ENCODE measurements around the gene LHX6.

Gene LHX6

DNA sequence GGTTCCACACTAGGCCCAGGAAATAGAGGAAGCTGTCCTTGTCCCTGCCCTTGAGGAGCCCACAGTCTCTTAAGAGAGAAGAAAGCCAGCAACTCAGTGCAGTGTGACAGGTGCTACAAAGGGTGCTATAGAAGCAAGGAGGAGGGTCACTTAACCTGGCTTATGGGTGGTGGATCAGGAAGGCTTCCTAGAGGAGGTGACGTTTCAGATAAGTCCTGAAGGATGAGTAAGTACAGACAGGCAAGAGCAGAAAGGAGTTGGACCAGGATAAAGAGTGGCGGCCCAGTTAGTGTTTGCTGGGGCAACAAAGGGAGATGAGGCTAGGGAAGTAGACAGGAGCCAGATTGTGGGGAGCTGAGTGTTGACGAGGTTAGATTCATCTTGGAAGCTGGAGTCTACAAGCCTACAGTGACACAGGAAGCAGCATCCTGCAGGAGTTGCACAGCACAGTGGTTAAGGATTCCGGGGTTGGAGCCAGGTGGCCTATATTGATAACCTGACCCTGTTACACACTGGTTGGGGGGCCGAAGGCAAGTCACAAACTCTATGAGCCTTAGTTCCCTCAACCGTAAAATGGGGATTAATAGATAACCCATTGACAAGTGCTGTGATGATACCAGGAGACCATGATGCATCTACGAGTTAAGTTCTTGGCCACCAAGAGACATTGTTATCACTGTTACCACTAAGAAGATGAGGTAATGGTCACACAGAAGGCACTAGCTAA lies 5.4 kb upstream of the LHX6 start:
- DNase-seq, result no peak

DNA sequence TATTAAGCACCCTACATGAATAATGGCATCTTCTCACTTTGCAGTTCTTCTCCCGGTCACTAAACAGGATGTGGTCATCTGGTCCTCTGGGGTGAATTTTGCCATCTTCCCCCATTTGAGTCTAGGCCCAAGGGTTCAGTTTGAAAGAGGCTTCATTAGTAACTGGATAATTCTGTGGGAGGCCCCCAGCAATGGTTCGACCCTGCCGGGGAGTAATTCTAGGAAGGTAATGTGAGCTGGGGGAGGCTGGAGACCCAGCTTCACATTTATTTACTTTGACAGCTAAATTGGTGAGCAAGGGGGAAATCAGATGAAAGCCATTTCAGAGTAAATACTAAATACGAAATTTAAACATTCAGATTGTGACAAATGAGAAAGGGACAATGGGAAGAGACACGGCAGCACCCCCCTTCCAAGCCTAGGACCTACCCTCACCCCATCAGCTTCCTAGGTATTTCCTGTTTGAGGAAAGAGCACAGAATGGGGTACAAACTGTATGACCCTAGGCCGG lies 4.1 kb upstream of the LHX6 start:
- no peak for DNase-seq

DNA sequence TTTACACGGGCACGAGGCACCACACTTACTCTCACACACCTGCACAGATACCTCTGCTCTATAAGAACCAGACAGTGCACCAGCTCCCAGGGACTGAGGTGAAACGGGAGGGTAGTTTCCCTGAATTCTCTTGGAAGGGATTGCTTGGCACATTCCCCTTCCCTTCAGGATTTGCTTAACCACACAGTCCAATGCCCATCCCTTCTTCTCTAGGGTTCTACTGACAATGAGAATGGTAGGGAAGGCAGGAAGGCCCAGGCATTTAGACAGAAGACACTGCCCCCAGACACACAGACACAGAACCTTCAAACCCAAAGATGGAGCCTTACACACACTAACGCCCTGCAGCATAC lies 704 bp upstream of the LHX6 start:
- no peak for DNase-seq

DNA sequence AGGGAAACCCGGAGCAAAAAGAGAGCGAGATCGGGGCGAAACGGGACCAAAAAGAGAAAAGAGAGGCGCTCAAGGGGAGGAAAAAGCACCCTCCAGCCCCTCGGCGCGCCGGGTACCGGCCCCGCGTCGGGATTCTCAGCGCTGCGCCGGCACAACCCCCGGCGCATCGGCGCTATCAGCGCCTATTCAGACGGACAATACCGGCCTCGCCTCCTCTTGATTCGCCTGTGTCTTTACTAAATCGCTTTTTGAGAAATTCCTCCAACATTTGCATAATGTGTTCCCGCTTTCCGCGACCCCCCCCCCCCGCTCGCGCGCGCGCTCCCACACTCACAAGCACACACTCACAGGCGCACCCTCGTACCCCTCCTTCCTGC lies 578 bp downstream of the LHX6 start:
- DNase-seq, result no peak

DNA sequence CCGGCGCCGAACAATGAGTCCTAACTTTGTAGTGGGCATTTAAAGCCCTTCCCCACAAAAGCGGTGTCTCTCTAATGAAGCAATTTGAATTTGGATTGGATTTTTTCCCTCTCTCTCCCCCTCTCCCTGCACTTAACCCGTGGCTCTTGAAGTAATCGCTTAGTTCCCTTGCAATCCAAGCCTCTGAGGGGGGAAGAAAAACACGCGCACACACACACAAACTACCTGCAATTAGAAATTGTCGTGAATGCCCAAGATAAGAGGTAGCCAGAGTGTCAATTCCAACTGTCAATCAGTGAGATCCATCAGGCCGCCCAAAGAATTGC lies 1.2 kb downstream of the LHX6 start:
- DNase-seq, result no peak

DNA sequence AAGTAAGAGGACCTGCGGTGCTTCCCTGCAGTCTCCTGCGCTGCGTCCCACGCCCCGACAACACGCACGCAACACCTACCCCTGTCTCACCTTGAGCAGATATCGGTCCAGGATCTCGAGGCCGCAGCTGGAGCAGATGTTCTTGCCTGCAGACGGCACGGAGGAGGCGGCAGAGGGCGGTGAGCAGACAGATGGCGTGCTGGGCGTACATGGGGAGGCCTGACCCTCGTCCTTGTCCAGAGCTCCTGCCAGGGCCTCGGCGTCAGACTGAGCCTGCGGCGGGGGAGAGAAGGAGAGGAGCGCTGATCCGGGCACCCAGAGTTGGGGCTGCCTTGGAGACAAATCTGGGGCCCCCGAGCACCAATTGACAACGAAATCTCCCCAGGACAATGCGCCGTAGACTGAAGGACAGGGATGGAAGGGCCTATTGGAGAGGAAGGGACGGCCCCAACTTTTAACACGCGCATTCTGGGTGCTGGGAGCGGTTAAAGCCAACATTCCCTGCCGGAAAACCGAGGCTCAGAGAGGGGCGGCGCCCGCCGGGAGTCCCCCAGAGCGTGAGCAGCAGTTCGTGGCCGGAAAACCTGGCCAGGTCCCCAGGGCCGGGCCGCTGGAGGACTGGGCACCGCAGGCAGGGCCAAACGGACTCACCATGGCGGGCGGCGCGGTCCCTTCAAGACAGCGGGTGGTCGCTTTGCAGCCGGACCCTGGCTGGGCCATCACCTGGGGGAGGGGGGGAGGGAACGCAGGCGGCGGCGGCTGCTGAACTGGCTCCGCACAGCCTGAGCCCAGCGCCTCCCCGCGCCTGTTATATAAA lies 1.8 kb downstream of the LHX6 start:
- DNase-seq, result no peak

DNA sequence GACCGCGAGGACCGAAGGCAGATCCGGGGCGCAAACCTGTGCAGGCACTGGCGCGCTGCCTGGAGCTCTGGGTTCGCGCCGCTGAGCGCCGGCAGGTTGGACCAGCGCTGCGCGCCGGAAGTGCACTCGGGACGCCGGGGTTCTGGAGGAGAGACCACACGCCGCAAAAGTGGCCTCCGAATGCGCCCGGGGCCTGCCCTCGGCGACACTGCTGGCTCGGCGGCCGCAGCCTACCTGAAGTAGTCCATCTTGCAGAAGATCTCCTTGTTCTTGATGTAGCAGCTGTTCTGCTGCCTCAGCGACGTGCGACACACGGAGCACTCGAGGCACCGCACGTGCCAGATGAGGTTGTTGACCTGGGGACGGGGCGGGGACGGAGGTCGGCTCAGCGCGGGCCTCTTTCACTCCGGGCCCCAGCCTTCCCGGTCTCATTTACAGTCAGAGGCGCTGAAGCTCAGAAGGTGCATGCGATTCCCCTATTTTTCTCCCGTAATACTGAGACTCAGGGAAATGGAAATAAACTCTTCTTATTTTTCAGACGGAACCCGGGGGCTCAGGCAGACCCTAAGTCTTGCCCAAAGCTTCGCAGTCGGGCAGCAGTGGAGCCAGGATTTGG lies 2.5 kb downstream of the LHX6 start:
- DNase-seq, result no peak

DNA sequence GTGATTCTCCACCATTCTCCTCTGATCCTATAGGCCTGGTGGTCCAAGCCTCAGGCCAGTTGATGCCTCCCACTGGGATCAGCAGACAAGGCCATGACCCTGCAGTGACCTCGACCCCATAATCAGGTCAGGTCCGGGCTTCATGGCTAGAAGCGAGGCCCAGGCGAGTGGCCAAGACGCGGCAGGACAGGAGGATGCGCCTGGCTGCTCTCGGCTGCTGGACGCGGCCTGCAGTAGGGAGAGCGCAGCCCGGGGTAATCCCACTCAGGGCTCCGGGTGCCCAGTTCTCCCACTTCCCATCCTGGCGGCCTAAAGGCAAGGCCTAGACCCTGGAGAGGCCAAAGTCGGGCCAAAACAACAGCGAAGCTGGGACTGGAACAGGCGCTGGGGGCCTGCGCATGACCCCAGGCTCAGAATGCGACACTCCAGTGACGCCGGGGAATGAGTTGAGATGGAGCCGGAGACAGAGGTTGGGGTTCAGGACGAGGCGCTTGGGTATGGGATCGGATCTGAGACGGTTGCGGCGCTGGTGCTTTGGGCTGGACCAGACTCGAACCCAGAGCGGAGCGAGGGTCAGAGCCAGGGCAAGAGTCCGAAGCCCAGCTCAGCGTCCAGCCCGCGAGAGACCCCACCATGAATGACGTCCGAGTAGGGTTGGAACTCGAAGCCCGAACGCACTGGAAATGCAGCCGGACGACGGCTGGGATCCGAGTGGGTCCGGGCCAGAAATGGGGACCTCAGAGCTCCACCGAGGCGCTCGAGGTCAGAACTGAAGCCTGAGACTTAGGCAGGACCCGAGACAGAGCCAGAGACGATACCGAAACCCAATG lies 3.2 kb downstream of the LHX6 start:
- DNase-seq, result no peak

DNA sequence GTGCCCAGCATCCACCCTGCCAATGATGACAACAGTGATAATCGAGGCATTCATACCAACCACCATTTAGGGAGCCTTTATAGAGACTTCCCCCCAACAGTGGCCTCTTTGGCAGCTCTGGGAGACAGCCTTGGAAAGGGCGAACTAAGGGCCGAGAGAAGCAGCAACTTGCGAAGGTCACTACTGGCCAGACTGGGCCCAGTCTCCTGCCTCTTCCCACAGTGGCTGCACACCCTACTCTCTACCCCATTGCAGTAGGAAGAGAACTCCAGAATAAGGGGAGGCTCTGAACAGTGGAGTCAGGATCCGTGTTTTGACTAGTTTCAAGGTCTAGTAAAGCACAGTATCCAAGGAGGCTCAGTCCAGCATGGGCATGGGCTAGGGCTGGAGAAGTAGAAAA lies 5.3 kb downstream of the LHX6 start:
- DNase-seq, result no peak

DNA sequence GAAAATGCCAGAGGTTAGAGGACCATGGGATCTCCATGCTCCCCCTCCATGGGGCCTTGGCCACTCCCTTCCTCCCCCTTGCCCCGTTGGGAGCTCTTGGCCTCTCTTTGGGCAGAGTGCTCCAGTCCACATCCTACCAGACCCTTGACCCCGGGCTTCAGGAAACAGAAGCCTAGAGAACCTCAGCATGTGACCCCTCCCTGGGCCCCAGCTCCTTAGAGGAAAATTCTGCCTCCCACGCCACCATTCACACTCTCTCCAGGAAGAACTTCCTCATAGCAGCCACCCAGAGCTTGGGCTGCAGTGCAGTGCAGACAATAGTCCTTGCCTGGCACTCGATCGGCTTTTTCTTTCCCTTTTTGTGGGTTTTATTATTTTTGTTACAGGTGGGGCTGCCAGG lies 6.0 kb downstream of the LHX6 start:
- no peak for DNase-seq

DNA sequence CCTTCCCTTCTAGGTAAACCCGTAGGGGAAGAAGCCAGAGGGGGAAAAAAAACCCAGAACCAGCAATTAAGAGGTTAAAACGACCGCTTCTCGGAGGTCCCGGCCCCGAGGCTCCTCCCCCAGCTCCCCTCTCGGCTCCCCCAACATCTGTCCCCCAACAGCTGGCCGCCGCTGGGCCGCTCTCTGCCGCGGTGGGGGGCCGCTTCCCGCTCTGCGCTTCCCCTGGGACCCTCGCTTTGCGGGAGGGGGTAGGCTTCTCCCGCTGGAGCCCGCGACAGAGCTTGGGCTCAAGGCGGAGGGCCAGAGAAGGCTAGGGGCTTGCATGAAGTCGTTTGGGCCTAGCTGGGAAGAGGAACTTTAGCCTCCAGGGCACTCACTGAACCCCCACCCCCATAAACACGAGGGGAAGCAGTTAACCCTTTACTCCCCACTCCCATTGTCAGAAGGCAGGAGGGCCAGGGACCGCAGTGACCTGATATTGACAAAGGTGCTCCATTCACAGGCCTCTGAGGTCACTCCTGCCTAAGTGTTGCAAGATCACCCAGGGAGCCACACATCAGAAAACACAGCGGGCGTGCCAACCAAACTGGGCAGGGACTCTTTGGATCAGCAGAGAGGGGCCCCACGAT lies 7.5 kb downstream of the LHX6 start:
- DNase-seq, result no peak

DNA sequence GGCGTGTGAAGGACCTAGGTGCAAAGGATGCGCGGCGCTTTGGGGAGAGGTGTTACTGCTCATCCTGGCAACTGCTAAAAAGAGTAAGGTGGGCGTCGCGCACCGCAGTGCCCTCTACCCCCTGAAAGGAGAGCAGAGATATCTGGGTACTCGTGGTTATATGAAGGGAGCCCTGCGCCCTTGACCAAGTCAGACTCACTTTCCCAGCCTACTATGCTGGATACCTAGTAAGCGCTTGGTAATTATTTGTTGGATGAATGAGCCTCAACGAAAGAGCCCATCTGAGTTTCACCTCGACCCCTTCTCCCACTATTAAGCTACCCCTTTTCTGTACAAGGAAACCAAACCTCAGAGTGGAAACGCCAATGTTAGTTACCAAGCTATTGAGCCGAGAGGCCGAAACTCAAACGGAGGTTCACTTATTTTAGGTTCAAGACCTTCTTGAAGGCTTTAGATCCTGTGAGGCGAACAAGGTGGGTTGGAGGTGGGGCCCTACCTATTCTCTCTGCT lies 8.0 kb downstream of the LHX6 start:
- no peak for DNase-seq

DNA sequence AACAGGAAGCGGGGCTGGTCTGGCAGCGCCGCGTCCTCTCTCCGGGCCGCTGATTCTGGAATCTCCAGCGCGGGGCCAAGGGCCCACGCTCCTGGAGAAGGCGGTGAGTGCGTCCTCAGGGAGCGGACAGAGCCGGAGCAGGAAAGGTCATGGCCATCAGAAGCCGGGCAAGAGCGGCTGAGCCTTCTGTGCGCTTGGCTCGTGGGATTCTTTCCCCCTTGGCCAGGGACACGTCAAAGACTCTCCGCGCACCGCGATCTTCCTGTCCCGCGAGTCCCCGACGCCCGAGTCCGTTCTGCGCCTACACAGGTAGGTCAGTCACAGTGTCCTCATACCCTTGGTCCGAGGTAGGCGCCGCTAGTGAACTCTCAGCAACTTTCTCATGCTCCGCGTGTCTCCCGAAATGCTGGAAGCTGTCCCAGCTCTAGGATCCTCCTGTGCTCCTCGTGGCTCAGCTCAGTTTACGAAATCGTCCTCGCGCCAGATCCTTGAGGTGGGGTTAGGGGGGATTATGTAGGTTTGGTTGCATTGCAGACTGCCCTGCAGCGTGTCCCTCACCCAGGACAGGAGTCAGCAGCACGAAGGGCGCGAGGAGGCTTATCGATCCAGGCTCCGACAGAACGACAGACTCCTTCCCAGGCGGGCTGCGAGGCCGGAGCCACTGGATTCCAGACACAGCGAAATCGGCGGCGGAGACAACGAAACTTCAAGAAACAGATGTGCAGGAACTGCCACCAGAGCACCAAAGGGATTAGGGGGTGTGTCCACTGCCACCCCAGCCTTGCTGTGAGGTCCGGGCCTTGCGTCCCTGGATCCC lies 8.7 kb downstream of the LHX6 start:
- DNase-seq, result no peak

DNA sequence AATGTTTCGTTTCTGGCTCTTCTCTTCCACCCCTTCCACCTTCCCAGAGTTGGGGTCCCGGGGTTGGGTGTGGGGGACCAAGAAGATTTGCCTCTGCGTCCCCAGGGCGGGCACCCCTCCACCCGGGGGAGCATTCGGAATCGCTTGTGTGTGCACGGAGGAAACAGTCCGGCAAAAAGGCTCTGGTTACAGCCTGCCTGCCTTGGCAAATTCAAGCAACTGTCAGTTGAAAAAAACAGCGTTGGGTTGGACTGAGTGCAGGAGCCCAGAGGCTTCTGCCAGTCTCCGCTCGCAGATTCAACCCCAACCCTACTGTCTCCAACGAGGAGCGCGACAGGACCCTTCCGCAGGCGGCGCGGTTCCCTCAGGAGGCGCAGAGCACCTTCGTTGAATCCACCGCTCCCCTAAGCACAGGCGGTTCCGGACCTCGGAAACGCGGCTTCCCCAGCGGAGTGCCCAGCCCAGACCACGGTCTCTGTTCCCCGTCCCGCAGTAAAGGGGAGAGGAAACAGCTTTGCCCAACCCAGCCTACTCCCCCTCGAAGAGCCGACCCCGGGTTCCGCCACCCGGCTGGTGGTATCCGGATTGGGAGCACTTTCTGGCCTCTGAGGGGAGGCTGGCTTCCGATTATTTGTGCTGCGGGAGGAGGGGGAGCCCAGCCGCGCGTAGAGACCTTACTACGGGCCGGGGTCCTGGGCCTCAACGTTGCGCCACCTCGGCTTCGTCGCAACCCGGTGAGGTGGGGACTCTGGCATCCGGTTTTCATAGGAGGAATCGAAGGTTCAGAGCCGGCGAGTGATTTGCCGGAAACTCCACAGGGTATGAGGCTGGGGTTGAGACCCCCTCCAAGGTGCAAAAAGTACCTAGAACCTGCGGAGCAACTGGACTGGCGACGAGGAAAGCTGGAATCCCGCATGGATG lies 9.6 kb downstream of the LHX6 start:
- DNase-seq, result no peak

DNA sequence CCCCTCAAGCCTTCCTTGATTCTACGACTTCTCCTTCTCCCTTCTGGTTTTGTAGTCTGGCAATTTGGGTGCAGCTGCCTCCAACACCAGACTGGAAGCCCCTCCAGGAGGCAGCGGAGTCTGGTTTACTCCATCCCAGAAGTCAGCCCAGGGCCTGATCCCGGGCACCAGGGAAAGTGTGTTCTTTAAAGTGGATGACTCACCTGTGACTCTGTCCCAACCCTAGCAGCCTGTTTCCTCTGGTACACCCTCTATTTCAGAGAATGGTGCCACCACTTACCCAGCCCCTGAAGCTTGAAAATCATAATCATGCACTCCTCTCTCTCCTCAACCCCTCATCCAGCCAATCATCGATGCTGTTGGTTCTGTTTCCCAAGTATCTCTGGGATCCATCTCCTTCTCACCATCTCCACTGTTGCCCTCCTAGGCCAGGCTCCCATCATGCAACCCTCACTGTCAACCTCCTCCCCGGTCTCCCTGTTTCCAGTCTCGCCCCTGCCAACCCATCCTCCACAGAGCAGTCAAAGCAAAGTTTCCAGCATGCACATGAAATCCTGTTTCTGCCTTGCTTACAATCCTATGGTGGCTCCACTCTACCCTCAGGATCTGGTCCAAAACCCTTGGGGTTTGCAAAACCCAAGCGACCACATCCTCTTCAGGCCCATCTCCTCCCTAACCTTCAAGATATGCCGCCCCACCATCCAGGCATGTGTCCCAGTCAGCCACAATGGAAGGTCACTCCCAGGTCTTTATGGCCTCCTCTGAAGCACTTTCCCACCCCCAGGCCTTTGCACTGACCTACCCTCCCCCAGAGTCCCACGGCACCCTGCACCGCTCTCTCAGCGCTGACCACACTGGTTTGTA lies 10.5 kb downstream of the LHX6 start:
- no peak for DNase-seq

DNA sequence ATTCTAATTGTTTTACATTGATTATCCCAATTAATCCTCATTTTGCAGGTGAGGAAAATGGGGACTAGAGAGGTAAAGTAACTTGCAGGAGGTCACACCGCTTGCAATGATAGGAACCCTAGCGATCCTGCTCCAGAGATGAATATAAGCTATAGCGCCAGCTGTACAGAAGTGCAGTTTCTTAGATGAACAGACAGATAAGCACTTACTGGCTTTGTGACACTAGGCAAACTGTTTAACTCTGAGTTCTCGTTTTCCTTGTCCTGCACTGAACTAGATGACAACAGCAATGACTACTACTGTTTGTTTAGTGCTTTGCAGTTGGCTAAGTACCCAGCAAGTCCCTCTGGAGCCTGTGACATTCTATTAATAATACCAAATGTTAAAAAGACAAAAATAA lies 11.1 kb downstream of the LHX6 start:
- DNase-seq, result no peak

DNA sequence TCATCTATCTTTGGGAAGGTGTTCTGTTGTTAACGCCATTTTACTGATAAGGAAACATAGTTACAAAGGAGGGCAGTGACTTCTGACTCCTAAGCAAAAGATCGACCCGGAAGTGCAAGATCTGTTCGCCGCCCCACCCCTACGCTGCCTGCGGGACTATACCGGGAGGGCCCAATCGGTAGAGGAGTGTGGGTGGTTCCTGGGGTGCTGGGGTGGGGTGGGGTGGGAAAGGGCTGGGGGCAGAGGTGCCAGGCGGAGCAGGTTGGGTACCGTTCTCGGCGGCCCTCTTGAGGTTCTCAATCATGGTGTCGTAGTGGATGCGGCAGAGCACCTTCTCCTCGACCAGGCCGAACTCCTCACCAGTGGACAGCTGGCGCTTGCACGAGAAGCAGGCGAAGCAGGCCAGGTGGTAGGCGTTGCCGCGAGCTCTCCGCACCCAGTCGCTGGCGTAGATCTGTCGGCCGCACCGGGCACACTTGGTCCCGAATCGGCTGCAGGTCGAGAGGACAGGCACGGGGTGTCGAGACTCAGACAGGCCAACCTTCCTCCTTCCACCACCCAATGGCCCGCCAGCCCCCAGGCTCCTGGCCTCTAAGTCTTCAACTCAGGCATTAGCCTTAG lies 11.8 kb downstream of the LHX6 start:
- DNase-seq, result no peak

DNA sequence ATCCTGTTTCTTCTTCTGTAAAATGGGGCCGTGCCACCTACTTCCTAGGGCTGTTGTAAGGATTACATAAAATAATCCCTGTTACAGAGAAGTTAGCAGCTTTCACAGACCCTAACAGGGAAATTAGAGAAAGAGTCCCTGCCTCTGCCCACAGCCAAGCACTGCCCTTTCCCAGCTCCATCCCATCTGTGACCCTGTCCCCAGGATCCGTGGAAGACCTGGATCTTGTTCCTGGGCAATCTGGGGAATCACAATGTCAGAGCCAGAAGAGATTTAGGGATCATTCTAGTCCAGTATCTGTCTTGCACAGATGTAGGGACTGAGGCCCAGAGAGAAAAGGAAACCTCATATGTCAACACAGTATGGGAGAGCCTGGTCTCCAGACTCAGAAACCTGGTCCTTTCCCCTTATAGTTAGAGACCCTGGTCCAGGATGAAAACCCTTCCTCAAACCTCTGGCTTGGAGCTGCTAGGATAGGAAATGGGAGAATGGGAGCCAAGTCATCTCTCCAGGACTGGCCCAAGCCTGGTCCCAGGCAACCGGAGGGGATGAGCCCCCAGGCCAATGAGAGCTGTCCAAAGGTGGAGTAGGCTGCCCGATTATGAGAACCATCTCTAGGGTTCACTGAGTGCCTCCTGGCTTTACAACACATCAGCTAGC lies 12.5 kb downstream of the LHX6 start:
- DNase-seq, result no peak
